Activated T-helper 1 cell treated with anti-CD3 and anti-CD28 coated beads, Interleukin-12 subunit alpha, Interleukin-12 subunit beta, Interleukin-2, Interleukin-4 antibody, amounts not matched to agents 30 ng/mL and 10 ng/mL and 1 ng/mL, durations not matched to agents 14 hours and 24 hours and 36 hours (primary cell): ENCODE measurements around the gene VCL. TPM values are rescaled to one million over a fixed set of nuclear protein-coding genes. Genes with fewer than 3 reads are reported as not detected.
A peak's percentile ranks its signal among the peaks of the same experiment; 100 is the strongest.

Source experiments
- DNase-seq: peaks from one replicate; pipeline ENCODE4 v3.0.0; 2021; ENCODE audit warnings: low spot score
- H3K27ac Mint-ChIP-seq: one replicate; pipeline ENCODE4 v1.8.0; 2021; ENCODE audit warnings: mild to moderate bottlenecking, mixed read lengths
- H3K27me3 Mint-ChIP-seq: one replicate; pipeline ENCODE4 v1.8.0; 2022; ENCODE audit warnings: mild to moderate bottlenecking, moderate library complexity, mixed read lengths; ENCODE audit not compliant: insufficient read depth
- H3K36me3 Mint-ChIP-seq: one replicate; pipeline ENCODE4 v1.8.0; 2021; ENCODE audit warnings: low read depth, mixed read lengths
- H3K4me1 Mint-ChIP-seq: one replicate; pipeline ENCODE4 v1.8.0; 2021; ENCODE audit warnings: low read depth, mixed read lengths
- H3K4me3 Mint-ChIP-seq: one replicate; pipeline ENCODE4 v1.8.0; 2021; ENCODE audit warnings: mild to moderate bottlenecking, moderate library complexity, mixed read lengths
- H3K9me3 Mint-ChIP-seq: one replicate; pipeline ENCODE4 v1.8.0; 2021; ENCODE audit warnings: mixed read lengths
- intact Hi-C: fragments of 100-400 bp; cut with micrococcal nuclease; formaldehyde crosslinking; loops from one replicate; pipeline ENCODE4 v1.15.1; 2024
- total RNA-seq: library from RNA; stranded (reverse); gene quantifications from 2 replicates; pipeline ENCODE4 v1.2.3, GENCODE V29; 2022

VCL gene
- total RNA-seq, 1 donor from 2014 or later, result 26.0 TPM

DNA sequence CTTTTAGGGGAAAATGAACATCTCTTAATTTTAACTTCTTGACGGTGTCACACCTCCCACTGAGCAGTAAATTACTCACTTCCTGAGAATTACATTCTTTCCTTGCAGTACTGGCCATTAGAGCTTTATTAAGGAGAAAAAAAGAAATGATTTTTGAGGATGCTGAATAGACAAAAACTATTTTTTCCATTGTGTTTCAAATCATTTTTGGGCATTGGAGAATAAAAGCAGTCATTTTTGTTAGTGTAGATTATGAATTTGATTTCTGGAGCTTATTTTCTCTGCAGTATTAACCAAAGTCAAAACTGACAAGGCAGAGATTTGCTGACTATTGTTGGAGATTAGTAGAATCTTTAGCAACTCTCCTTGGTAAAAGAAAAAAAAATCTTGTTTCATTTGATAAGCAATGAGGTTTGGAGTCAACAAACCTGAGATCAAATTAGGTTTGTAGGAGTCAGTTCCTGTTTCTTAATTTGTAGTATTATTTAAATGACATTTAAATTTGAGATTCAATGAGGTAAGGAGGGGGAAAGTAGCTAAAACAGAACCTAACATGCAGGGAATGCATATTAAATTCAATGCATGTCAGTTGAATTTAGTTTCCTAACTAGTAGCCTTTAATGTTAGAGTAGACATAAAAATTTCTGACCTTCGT is 82.1 kb downstream of the VCL start:
- H3K9me3 Mint-ChIP-seq, result no peaks in the 10 kb centered on the region
- intact Hi-C loops, result loop anchor here (1.0 to 2.0 kb wide), 3 partner anchors 24 to 124 kb away; partner anchors contain the start of gene VCL
- no peak overlapping the region for H3K4me3 Mint-ChIP-seq
- peaks cover 27% of the 10 kb centered on the region for H3K36me3 Mint-ChIP-seq
- H3K27ac Mint-ChIP-seq, result no peak overlapping the region
- no peaks in the 10 kb centered on the region for H3K27me3 Mint-ChIP-seq
- peaks cover 50% of the 10 kb centered on the region for H3K4me1 Mint-ChIP-seq
- no peak for DNase-seq

DNA sequence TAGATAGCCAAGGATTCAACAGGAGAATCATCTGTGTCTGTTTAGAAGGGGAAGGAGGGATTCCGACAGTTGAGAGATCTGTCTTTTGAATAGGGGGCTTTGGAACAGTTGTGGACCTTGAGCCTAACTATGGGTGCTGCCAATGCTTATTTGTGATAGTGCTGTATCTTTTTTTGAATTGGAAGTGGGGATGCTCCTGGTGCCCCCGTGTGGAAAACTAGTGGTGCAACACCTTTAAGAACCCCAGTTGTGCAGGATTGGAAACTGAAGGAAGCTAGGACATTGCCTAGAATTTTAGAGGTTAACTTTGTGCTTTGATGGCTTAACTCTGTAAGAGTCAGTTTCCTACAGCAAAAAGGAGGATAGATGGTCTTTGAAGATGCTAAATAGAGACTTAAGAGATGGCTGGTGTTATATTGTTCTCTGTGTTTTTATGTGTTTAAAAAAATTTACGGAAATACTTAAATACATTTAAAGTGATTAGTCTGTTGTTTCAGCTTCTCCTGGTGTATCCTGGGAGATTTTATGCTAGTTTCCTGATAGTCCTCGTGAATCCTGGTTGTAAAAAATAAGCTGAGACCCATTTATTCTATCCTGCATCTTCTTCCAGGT is 83.4 kb downstream of the VCL start:
- Mint-ChIP-seq H3K36me3 (peaks cover 24% of the 10 kb centered on the region), H3K9me3 (no peaks in the 10 kb centered on the region), H3K4me3 (no peak overlapping the region), H3K4me1 (peaks cover 48% of the 10 kb centered on the region), H3K27me3 (no peaks in the 10 kb centered on the region), H3K27ac (peak overlapping the region; percentile 0)
- DNase-seq, result peak; percentile 12
- intact Hi-C loops, result loop anchor here (1.0 to 2.0 kb wide), 3 partner anchors 82 to 232 kb away; partner anchors contain the start of gene VCL

DNA sequence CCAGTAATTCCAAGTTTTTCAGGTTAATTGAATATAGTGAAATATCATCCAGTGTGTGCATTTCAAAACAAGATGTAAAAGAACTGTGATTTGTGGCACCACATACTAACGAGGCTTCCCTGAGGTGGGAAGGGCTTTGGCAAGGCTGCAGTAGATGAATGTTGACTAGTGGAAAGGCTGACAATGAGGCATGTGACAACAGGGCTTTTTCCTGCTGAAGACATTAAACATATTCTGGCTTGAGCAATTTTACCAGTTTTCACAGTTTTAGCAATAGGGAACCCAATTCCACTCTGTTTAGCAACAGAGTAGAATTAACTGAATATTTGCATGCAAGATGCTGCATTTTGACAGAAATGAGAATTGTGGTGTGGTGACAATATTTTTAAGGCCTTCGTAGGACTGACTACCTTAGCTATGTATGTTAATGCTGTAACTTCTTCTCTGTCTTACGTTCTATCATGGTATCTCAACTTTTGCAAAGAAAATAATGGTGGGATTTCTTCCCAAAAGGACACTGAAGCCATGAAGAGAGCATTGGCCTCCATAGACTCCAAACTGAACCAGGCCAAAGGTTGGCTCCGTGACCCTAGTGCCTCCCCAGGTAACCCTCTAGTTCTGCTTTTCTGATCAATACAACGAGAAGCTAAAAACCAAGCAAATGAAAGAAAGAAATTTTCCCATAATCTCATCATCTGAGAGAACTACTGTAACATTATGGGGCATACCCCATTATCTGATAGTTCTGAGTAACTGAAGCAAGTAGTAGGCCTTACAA is 84.2 kb downstream of the VCL start:
- H3K36me3 Mint-ChIP-seq, result peaks cover 24% of the 10 kb centered on the region
- H3K4me1 Mint-ChIP-seq, result peaks cover 44% of the 10 kb centered on the region
- no peak for DNase-seq
- no peak overlapping the region for H3K27ac Mint-ChIP-seq
- no peaks in the 10 kb centered on the region for H3K27me3 Mint-ChIP-seq
- H3K9me3 Mint-ChIP-seq, result no peaks in the 10 kb centered on the region
- H3K4me3 Mint-ChIP-seq, result no peak overlapping the region
- intact Hi-C loops, result loop anchor here (1.0 to 2.0 kb wide), 3 partner anchors 83 to 233 kb away; partner anchors contain the start of gene VCL

DNA sequence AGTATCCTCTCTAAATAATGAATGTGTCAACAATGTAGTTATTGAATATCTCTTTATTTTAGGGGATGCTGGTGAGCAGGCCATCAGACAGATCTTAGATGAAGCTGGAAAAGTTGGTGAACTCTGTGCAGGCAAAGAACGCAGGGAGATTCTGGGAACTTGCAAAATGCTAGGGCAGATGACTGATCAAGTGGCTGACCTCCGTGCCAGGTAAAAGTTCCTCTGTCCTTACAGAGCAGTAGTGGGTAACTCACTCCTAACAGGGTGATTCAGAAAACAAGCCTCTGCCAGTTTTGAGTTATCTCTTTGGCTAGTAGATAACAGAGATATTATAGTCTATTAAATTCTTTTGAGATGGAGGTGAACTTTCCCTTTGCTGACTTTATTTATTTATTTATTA is 85.4 kb downstream of the VCL start:
- Mint-ChIP-seq H3K4me1 (peaks cover 34% of the 10 kb centered on the region), H3K4me3 (no peak overlapping the region), H3K9me3 (no peaks in the 10 kb centered on the region), H3K27me3 (no peaks in the 10 kb centered on the region), H3K36me3 (peaks cover 16% of the 10 kb centered on the region), H3K27ac (no peak overlapping the region)
- intact Hi-C loops, result no loop called here
- no peak for DNase-seq

DNA sequence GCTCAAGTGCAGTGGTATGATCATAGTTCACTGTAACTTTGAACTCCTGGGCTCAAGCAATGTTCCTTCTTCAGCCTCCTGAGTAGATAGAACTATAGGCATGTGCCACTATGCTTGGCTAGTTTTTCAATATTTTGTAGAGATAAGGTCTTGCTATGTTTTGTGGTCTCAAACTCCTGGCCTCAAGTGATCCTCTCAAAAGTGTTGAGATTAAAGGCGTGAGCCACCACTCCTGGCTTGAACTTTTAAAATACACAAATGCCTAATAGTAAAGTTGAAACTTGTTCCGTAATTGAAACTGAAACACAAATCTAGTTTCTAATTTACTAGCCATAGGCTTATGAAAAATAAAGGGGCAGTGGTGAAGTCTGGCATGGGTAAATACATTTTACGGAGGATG is 87.0 kb downstream of the VCL start:
- Mint-ChIP-seq H3K9me3 (no peaks in the 10 kb centered on the region), H3K4me3 (no peak overlapping the region), H3K27me3 (no peaks in the 10 kb centered on the region), H3K4me1 (peaks cover 17% of the 10 kb centered on the region), H3K36me3 (peaks cover 21% of the 10 kb centered on the region), H3K27ac (peak overlapping the region; percentile 60)
- no peak for DNase-seq
- intact Hi-C loops, result loop anchor here (1.0 kb wide), 1 partner anchor 29 kb away; no protein-coding TSS in a partner anchor

DNA sequence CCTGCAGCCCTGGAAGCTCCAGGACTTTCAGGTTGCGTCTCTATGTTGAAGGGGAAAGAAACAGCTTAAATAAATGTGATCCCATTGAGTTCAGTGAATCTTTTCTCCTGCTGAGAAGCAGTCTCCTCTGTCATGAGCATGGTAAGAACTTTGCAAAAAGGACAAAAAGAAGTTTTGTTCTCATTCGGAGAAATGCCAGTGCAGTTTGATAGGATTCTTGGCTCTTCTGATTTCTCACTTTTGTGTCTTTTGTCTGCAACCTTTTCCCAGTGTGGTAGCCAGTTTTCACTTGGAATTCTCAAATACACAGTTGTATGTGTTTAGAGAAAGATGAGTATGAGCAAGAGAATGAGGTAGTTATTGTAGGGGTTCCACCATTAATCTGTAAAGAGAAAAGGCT is 88.4 kb downstream of the VCL start:
- no peak overlapping the region for H3K27ac Mint-ChIP-seq
- no peak overlapping the region for H3K4me3 Mint-ChIP-seq
- DNase-seq, result no peak
- intact Hi-C loops, result no loop called here
- peaks cover 10% of the 10 kb centered on the region for H3K4me1 Mint-ChIP-seq
- H3K36me3 Mint-ChIP-seq, result peaks cover 25% of the 10 kb centered on the region
- H3K9me3 Mint-ChIP-seq, result no peaks in the 10 kb centered on the region
- H3K27me3 Mint-ChIP-seq, result no peaks in the 10 kb centered on the region

DNA sequence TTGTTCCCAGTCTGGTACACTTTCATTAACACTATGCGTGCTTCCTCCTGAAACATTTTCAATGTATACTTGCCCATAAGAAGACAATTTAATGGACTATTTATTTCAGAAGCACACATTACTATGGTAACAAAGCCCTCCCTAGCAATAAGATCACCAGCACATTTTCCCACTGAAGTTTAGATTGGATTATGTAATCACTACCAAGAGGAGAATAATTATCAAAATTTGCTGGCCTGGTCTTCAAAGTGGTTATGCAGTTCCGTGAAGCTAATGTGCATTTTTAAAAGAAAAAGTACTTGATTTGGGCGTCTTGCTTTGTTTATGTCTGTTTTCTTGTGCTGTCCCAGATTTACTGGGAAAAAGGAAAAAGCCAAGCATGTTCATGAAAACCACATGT is 90.8 kb downstream of the VCL start:
- Mint-ChIP-seq H3K4me3 (no peak overlapping the region), H3K27me3 (no peaks in the 10 kb centered on the region), H3K4me1 (peaks cover 8% of the 10 kb centered on the region), H3K9me3 (no peaks in the 10 kb centered on the region), H3K36me3 (peaks cover 25% of the 10 kb centered on the region), H3K27ac (no peak overlapping the region)
- DNase-seq, result no peak
- intact Hi-C loops, result no loop called here

DNA sequence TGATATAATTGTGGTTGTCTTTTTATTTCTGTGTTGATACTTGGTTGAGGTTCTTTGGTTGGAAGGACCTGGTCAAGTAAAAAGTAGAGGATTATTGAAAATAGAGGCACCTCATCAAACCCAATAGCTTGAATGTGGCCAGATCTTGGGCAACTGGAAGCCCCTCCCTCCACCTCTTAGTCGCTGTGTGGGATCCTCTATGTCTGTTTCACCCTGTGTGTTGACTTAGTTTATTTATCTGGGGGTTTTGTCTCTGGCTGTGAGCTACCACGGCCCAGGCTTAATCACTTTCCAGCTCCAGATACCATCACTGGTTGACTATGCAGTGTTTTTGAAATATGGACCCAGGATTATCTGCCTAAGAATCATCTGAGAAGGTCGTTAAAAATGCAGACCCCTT is 94.5 kb downstream of the VCL start:
- Mint-ChIP-seq H3K27ac (no peak overlapping the region), H3K36me3 (peaks cover 37% of the 10 kb centered on the region), H3K27me3 (no peaks in the 10 kb centered on the region), H3K9me3 (no peaks in the 10 kb centered on the region), H3K4me3 (no peak overlapping the region), H3K4me1 (no peaks in the 10 kb centered on the region)
- no peak for DNase-seq
- intact Hi-C loops, result no loop called here

DNA sequence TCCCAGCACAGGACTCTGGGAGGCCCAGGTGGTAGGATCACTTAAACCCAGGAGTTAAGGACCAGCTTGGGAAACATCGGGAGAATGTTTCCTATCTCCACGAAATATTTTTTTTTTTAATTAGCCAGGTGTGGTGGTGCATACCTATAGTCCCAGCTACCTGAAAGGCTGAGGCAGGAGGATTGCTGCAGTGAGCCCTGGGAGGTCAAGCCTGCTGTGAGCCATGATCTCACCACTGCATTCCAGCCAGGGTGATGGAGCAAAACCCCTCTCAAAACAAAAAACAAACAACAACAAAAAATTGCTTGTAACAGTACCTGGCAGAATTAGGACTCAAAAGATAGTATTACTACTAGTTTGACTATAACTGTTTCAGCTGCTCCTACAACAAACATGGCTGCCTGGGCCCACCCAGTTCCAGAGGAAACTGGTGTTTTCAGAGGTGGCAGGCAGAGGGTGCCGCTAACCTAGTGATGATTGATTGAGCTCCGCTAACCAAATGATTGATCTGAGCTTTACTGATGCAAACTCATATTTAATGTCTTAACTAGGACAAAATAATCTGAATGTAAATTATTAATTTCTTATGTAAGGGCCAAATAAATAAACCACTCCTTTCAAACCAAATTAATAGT is 95.7 kb downstream of the VCL start:
- intact Hi-C loops, result no loop called here
- Mint-ChIP-seq H3K27me3 (no peaks in the 10 kb centered on the region), H3K4me3 (no peak overlapping the region), H3K36me3 (peaks cover 46% of the 10 kb centered on the region), H3K27ac (no peak overlapping the region), H3K9me3 (no peaks in the 10 kb centered on the region), H3K4me1 (peaks cover 1% of the 10 kb centered on the region)
- DNase-seq, result no peak

DNA sequence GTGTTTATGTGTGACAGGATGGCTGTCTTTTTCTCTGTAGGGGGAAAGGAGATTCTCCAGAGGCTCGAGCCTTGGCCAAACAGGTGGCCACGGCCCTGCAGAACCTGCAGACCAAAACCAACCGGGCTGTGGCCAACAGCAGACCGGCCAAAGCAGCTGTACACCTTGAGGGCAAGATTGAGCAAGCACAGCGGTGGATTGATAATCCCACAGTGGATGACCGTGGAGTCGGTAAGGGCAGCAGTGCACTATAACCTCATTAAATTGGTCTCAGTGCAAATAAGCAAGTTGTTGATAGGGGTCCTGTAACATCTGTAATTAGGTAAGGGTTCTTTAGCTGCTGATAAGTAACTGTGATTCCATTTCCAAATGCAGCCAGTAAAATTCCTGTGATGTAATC is 96.3 kb downstream of the VCL start:
- Mint-ChIP-seq H3K4me3 (no peak overlapping the region), H3K27me3 (no peaks in the 10 kb centered on the region), H3K27ac (no peak overlapping the region), H3K4me1 (peaks cover 7% of the 10 kb centered on the region), H3K9me3 (no peaks in the 10 kb centered on the region), H3K36me3 (peaks cover 45% of the 10 kb centered on the region)
- intact Hi-C loops, result no loop called here
- no peak for DNase-seq

DNA sequence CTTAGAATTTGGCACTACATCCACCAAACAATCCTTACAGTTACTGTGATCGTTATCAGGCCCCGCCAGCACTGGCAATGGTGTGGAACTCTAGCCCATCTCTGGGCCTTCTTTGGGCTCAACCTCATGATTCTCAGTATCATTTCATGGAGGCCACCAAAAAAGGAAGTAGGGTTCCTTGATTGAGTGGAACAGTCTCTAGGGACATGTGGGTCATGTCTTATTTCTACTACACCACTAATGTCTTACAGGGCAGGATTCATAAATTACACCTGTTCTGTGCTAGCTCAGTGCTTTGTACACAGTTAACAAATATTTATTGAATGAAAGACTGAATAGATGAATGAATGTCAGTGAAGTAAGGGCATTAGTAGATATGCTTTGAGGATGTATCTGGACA is 98.9 kb downstream of the VCL start:
- H3K4me3 Mint-ChIP-seq, result no peak overlapping the region
- peaks cover 43% of the 10 kb centered on the region for H3K36me3 Mint-ChIP-seq
- no peaks in the 10 kb centered on the region for H3K9me3 Mint-ChIP-seq
- intact Hi-C loops, result no loop called here
- peak overlapping the region; percentile 11 for H3K27ac Mint-ChIP-seq
- no peak for DNase-seq
- peaks cover 9% of the 10 kb centered on the region for H3K4me1 Mint-ChIP-seq
- H3K27me3 Mint-ChIP-seq, result no peaks in the 10 kb centered on the region

DNA sequence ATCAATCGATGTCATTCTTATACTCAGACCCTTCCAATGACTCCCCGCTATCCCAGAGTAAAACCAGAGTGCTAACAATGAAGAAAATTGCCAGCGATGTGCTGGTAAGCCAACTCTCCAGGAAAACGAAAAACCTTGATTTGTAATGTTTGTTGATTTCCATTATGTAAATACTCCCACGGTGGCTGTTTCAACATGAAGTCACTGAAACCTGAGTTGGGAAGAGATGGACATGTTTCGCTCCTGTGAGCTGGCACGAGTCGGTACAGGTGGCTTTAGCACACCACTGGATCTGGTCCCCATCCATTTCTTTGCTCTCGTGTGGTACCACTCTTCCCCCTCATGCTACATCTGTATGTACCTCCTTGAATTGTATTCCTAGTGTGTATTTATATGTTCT is 99.9 kb downstream of the VCL start:
- Mint-ChIP-seq H3K36me3 (peaks cover 37% of the 10 kb centered on the region), H3K27me3 (no peaks in the 10 kb centered on the region), H3K4me1 (peaks cover 9% of the 10 kb centered on the region), H3K9me3 (no peaks in the 10 kb centered on the region), H3K27ac (no peak overlapping the region), H3K4me3 (no peak overlapping the region)
- intact Hi-C loops, result no loop called here
- no peak for DNase-seq

DNA sequence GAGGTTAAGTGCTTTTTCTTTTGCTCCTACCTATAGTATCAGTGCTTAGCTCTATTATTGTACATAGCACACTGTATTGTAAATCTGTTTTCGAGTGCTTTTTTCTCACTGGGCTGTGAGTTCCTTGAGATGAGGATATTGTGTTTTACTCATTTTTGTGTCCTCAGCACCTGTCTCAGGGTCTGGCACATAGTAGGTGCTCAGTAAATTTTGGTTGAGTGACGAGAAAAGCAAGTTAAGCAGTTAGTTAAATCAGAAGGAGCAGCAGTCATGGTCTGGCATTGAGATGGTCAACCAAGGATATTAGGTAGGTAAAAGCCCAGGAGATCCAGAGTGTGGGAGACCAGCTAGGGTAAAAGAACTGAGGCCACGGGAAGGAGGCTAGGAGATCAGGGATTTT is 101.5 kb downstream of the VCL start:
- peaks cover 41% of the 10 kb centered on the region for H3K36me3 Mint-ChIP-seq
- DNase-seq, result no peak
- no peak overlapping the region for H3K4me3 Mint-ChIP-seq
- intact Hi-C loops, result no loop called here
- no peaks in the 10 kb centered on the region for H3K9me3 Mint-ChIP-seq
- peaks cover 9% of the 10 kb centered on the region for H3K4me1 Mint-ChIP-seq
- H3K27ac Mint-ChIP-seq, result no peak overlapping the region
- H3K27me3 Mint-ChIP-seq, result no peaks in the 10 kb centered on the region
